K562 (cell line): ENCODE data around the gene RTCB. TPM values are rescaled to one million over a fixed set of nuclear protein-coding genes. Genes with fewer than 3 reads are reported as not detected.

ENCODE experiments used
- ATAC-seq: fragments of 200-7000 bp; cut with Tn5 transposase; 3 replicates; pipeline ENCODE4 v1.9.1; 2020; ENCODE audit warnings: moderate library complexity
- BruUV-seq: library from RNA; stranded (reverse); fragments of 400-500 nt; replicated peaks from 2 replicates; lab custom pipeline; 2021; lab: Mats Ljungman, UMichigan
- CTCF ChIA-PET: fragments of 300-600 bp; formaldehyde crosslinking; extraction: SDS; loops from one replicate; lab custom pipeline; 2021; ENCODE audit warnings: low intra/inter-chr PET ratio; lab: Yijun Ruan, JAX
- POLR2A ChIA-PET: fragments of 300-600, 350-650 bp; sonication (Branson Sonifier 250); formaldehyde crosslinking; extraction: SDS; loops from one replicate; lab custom pipeline; 2021; ENCODE audit warnings: antibody characterized with exemption, inconsistent platforms; lab: Yijun Ruan, JAX
- DNase-seq, 4 experiments: peaks; one replicate each; pipeline versions ENCODE4 v3.0.0 to v3.0.0-alpha.2; 2011 to 2018; ENCODE audit warnings: low spot score in 3 of 4, mixed read lengths in 3 of 4; ENCODE audit errors: extremely low read depth in 1 of 4
- FAIRE-seq: peaks from 2 replicates; lab custom pipeline; 2011; peaks lifted over from hg19 to GRCh38; lab: Jason Lieb, UNC
- H2AFZ ChIP-seq: 2 replicates; pipeline ENCODE4 v1.6.0; 2011; ENCODE audit warnings: low read depth, low read length, control low read depth, inconsistent platforms
- H3K27ac ChIP-seq: fragments of 200-600 bp; 3 replicates; pipeline ENCODE4 v1.8.0; 2011; ENCODE audit warnings: low read depth, mild to moderate bottlenecking, control low read depth, inconsistent platforms, low read length, moderate library complexity, mixed read lengths; ENCODE audit errors: extremely low read depth
- H3K27me3 ChIP-seq, 2 experiments: fragments of 300-600 bp in 1 of 2; 2 replicates in 1 of 2; 3 replicates in 1 of 2; pipeline versions ENCODE4 v1.6.0 to v1.8.0; 2011; ENCODE audit warnings: inconsistent platforms in 2 of 2, low read length in 2 of 2, mild to moderate bottlenecking in 1 of 2, mixed read lengths in 1 of 2, moderate library complexity in 1 of 2; ENCODE audit not compliant: control insufficient read depth in 2 of 2, insufficient read depth in 2 of 2
- H3K36me3 ChIP-seq: fragments of 300-600 bp; 3 replicates; pipeline ENCODE4 v1.8.0; 2011; ENCODE audit warnings: mild to moderate bottlenecking, low read length, inconsistent platforms; ENCODE audit not compliant: control insufficient read depth, insufficient read depth
- H3K4me1 ChIP-seq, 2 experiments: fragments of 200-600 bp in 1 of 2; replicated peaks in 1 of 2; 2 replicates in 1 of 2; 3 replicates in 1 of 2; pipeline versions ENCODE4 v1.5.1 to v1.8.0; 2011; ENCODE audit warnings: inconsistent platforms in 2 of 2, low read length in 2 of 2, mild to moderate bottlenecking in 1 of 2, mixed read lengths in 1 of 2, moderate library complexity in 1 of 2; ENCODE audit not compliant: control insufficient read depth in 2 of 2, insufficient read depth in 2 of 2
- H3K4me2 ChIP-seq: 2 replicates; pipeline ENCODE4 v1.6.1; 2011; ENCODE audit warnings: low read length, control low read depth, inconsistent platforms, mixed read lengths; ENCODE audit not compliant: insufficient read depth
- H3K4me3 ChIP-seq: fragments of 200-600 bp; sonication (generic), shearing (Covaris generic); 2 replicates; pipeline ENCODE4 v1.5.1; 2016; ENCODE audit warnings: control low read depth, inconsistent platforms
- H3K79me2 ChIP-seq: fragments of 200-600 bp; 3 replicates; pipeline ENCODE4 v1.8.0; 2011; ENCODE audit warnings: low read length, inconsistent platforms; ENCODE audit not compliant: control insufficient read depth, insufficient read depth
- H3K9ac ChIP-seq, 2 experiments: 2 replicates each; pipeline versions ENCODE4 v1.6.0 to v1.6.1; 2011; ENCODE audit warnings: low read depth in 2 of 2, low read length in 2 of 2, control low read depth in 1 of 2, inconsistent platforms in 1 of 2, mild to moderate bottlenecking in 1 of 2, mixed read lengths in 1 of 2; ENCODE audit not compliant: insufficient read depth in 1 of 2
- H3K9me1 ChIP-seq: one replicate; pipeline ENCODE4 v1.6.0; 2011; ENCODE audit warnings: inconsistent platforms, mild to moderate bottlenecking, low read length, moderate library complexity; ENCODE audit not compliant: control insufficient read depth, insufficient read depth
- H3K9me3 ChIP-seq: replicated peaks from 2 replicates; pipeline ENCODE4 v1.5.1; 2011; ENCODE audit warnings: low read depth, low read length, inconsistent platforms; ENCODE audit not compliant: control insufficient read depth, insufficient read depth
- H4K20me1 ChIP-seq: replicated peaks from 2 replicates; pipeline ENCODE4 v1.6.1; 2011; ENCODE audit warnings: low read length, inconsistent platforms, mixed read lengths; ENCODE audit not compliant: control insufficient read depth, insufficient read depth
- E2F3 ChIP-seq: fragments of 250-450 bp; sonication (Bioruptor Pico); IDR thresholded peaks from 2 replicates; pipeline ENCODE4 v1.4.0; 2020; ENCODE audit warnings: mild to moderate bottlenecking
- FOXA1 ChIP-seq: fragments of 450-650 bp; IDR thresholded peaks from 2 replicates; pipeline ENCODE4 v1.6.1; 2016; ENCODE audit warnings: mild to moderate bottlenecking, borderline replicate concordance
- HNRNPH1 ChIP-seq: fragments of 200-400 bp; formaldehyde crosslinking; optimal IDR thresholded peaks from 2 replicates; pipeline ENCODE3; 2017; ENCODE audit warnings: low read depth, mild to moderate bottlenecking, low read length, moderate library complexity
- KLF16 ChIP-seq: IDR thresholded peaks from 2 replicates; pipeline ENCODE4 v1.6.1; 2016; ENCODE audit warnings: antibody characterized with exemption
- MAFF ChIP-seq: IDR thresholded peaks from 2 replicates; pipeline ENCODE4 v1.6.1; 2012; ENCODE audit warnings: low read length, improper control_type of control experiment
- NCOA2 ChIP-seq, 2 experiments: fragments of 450-650 bp; IDR thresholded peaks; 2 replicates each; pipeline ENCODE4 v1.6.1; 2018; ENCODE audit warnings: mild to moderate bottlenecking in 2 of 2, moderate library complexity in 1 of 2; ENCODE audit not compliant: partially characterized antibody in 2 of 2
- NFIC ChIP-seq: fragments of 450-650 bp; IDR thresholded peaks from 2 replicates; pipeline ENCODE4 v1.6.1; 2017; ENCODE audit warnings: mild to moderate bottlenecking, inconsistent platforms
- RCOR1 ChIP-seq, 2 experiments: IDR thresholded peaks; 2 replicates each; pipeline ENCODE4 v1.6.1; 2012; ENCODE audit warnings: low read depth in 2 of 2, low read length in 2 of 2, borderline replicate concordance in 1 of 2, improper control_type of control experiment in 1 of 2
- TAF9B ChIP-seq: fragments of 450-650 bp; IDR thresholded peaks from 2 replicates; pipeline ENCODE4 v1.6.1; 2018; ENCODE audit warnings: mild to moderate bottlenecking; ENCODE audit not compliant: partially characterized antibody
- ZSCAN32 ChIP-seq: fragments of 450-650 bp; formaldehyde crosslinking; IDR thresholded peaks from 2 replicates; pipeline ENCODE4 v1.4.0; 2020; ENCODE audit warnings: mild to moderate bottlenecking, moderate library complexity
- WGBS: fragments of 100-300 bp; shearing (Covaris generic); methylation state at CpG from one replicate; pipeline ENCODE4 v1.1.6; 2016; ENCODE audit warnings: low coverage, mixed read lengths; ENCODE audit not compliant: insufficient coverage; ENCODE audit errors: missing lambda C conversion rate; 5-methylcytosine and 5-hydroxymethylcytosine counted together
- in situ Hi-C: fragments of 300-500 bp; cut with MboI; formaldehyde crosslinking; loops from 4 replicates; pipeline ENCODE4 v1.15.0; 2018; ENCODE audit warnings: inconsistent platforms, mixed read lengths
- intact Hi-C: fragments of 100-400 bp; cut with micrococcal nuclease; formaldehyde crosslinking; loops from 2 replicates; pipeline ENCODE4 v1.14.2; 2022
- polyA plus RNA-seq, 8 experiments: library from polyadenylated mRNA; depleted of rRNA in 4 of 8; stranded (reverse) in 5 of 8; unstranded in 3 of 8; fragments of >200 nt; fragmentation: Nextera tagmentation in 2 of 8; fragmentation: Illumina TruSeq in 1 of 8; extraction: Ambion mirVana in 2 of 8; extraction: Trizol in 1 of 8; gene quantifications; 2 replicates each; pipeline versions ENCODE4 v1.2.1 to v1.2.3, GENCODE V29; 2011 to 2014; ENCODE audit warnings: inconsistent platforms in 1 of 8, missing spikeins in 1 of 8
- total RNA-seq, 7 experiments: library from RNA; depleted of rRNA in 6 of 7; stranded (reverse); fragments of >200 nt in 6 of 7; fragmentation: Illumina TruSeq in 2 of 7; extraction: Trizol in 2 of 7; gene quantifications; 2 replicates each; pipeline versions ENCODE4 v1.2.1 to v1.2.3, GENCODE V29; 2011 to 2021; ENCODE audit warnings: low replicate concordance in 1 of 7
- TF ChIP-seq, protein P1 (sequence below): sonication (generic); formaldehyde crosslinking; IDR thresholded peaks from 2 replicates; pipeline ENCODE4 v1.8.1; 2023; ENCODE audit warnings: mild to moderate bottlenecking, missing genetic modification reagents
- TF ChIP-seq, protein P2 (sequence below), 2 experiments: fragments of 450-650 bp; IDR thresholded peaks; 2 replicates each; pipeline ENCODE4 v1.6.1; 2016

The RTCB gene
- total and polyA plus RNA-seq, 9 of the 15 experiments (the other 6 are each of a cell fraction or from before 2014, with no cell fraction given), result 80.3 to 269 (median 92.3) TPM

DNA sequence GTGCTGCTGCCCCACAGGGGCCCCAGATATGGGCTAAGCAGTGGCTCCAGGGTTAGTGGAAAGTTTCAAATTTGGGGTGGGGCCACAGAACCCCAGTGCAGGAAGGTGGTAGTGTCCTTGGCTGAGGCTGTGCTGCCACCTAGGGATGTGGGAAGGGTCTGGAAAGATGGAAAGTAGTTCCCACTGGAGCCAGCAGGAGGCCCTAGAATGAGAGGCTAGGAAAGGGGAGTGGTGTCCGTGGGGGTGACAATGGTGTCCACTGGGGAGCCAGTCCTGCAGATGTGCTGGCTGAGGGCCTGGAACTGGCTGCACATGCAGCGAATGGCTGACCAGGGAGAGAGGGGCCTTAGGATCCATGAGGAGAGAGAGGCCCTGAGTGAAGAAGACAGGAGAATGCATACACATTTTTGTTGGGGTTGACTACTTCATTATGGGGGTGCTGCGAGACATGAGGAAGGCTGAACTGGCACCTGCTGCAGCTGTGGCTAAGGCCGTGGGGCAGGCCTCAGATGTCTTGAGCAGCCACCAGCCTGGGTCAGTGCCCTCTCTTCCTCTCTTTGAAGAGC lies 33.3 kb downstream of the RTCB start:
- CTCF ChIA-PET, result no interaction called here
- Histone ChIP-seq H3K4me2 (peak overlapping the region; percentile 24; the same call in 1 of the 2 replicates), H3K27ac (no peak overlapping the region), H3K4me1 (peaks cover 0 to 8% of the 10 kb centered on the region in 2 experiments; a peak in 3 of 5 replicates), H3K4me3 (no peak overlapping the region), H3K27me3 (no peaks in the 10 kb centered on the region), H3K9ac (no peak overlapping the region; a peak in 1 of 4 replicates), H3K79me2 (no peaks in the 10 kb centered on the region), H2AFZ (peak overlapping the region; percentile 68; the same call in 1 of the 2 replicates), H3K9me3 (no peaks in the 10 kb centered on the region), H3K9me1 (no peaks in the 10 kb centered on the region), H4K20me1 (no peaks in the 10 kb centered on the region; the same call in 1 of the 2 replicates), H3K36me3 (no peaks in the 10 kb centered on the region)
- DNase-seq (peak; percentile 72 to 74 (median 72)), ATAC-seq (peak; percentile 98), FAIRE-seq (peak; percentile 82)
- POLR2A ChIA-PET, result no interaction called here
- in situ Hi-C loops, result no loop called here
- BruUV-seq, result no TSS peak
- intact Hi-C loops, result loop anchor here (10.0 kb wide), 1 partner anchor 404 kb away; no protein-coding TSS in a partner anchor
- WGBS, result 34% methylated on average over 3 of the region's 4 CpGs
- TF ChIP-seq NFIC (peak; percentile 36), NCOA2 (IDR thresholded peaks at IDR 0.05; ENCODE audit: partially characterized antibody in 2 of 2) (no peak), KLF16 (peak; percentile 23; the same call in 1 of the 2 replicates), MAFF (no peak), HNRNPH1 (no peak), FOXA1 (no peak), ZSCAN32 (no peak), E2F3 (CRISPR knock-in tag) (no peak), RCOR1 (IDR thresholded peaks at IDR 0.05; ENCODE audit: borderline replicate concordance in 1 of 2, low read depth in 2 of 2, low read length in 2 of 2) (peak in 1 of 2 experiments; percentile 59; a peak in 1 of 4 replicates), TAF9B (no peak)
- TF ChIP-seq, protein P1, sequence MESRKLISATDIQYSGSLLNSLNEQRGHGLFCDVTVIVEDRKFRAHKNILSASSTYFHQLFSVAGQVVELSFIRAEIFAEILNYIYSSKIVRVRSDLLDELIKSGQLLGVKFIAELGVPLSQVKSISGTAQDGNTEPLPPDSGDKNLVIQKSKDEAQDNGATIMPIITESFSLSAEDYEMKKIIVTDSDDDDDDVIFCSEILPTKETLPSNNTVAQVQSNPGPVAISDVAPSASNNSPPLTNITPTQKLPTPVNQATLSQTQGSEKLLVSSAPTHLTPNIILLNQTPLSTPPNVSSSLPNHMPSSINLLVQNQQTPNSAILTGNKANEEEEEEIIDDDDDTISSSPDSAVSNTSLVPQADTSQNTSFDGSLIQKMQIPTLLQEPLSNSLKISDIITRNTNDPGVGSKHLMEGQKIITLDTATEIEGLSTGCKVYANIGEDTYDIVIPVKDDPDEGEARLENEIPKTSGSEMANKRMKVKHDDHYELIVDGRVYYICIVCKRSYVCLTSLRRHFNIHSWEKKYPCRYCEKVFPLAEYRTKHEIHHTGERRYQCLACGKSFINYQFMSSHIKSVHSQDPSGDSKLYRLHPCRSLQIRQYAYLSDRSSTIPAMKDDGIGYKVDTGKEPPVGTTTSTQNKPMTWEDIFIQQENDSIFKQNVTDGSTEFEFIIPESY, result no peak
- TF ChIP-seq, protein P2, sequence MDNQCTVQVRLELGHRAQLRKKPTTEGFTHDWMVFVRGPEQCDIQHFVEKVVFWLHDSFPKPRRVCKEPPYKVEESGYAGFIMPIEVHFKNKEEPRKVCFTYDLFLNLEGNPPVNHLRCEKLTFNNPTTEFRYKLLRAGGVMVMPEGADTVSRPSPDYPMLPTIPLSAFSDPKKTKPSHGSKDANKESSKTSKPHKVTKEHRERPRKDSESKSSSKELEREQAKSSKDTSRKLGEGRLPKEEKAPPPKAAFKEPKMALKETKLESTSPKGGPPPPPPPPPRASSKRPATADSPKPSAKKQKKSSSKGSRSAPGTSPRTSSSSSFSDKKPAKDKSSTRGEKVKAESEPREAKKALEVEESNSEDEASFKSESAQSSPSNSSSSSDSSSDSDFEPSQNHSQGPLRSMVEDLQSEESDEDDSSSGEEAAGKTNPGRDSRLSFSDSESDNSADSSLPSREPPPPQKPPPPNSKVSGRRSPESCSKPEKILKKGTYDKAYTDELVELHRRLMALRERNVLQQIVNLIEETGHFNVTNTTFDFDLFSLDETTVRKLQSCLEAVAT (IDR thresholded peaks at IDR 0.05), result no peak
